ENCODE measurements around the gene MFSD1.

MFSD1 gene

DNA sequence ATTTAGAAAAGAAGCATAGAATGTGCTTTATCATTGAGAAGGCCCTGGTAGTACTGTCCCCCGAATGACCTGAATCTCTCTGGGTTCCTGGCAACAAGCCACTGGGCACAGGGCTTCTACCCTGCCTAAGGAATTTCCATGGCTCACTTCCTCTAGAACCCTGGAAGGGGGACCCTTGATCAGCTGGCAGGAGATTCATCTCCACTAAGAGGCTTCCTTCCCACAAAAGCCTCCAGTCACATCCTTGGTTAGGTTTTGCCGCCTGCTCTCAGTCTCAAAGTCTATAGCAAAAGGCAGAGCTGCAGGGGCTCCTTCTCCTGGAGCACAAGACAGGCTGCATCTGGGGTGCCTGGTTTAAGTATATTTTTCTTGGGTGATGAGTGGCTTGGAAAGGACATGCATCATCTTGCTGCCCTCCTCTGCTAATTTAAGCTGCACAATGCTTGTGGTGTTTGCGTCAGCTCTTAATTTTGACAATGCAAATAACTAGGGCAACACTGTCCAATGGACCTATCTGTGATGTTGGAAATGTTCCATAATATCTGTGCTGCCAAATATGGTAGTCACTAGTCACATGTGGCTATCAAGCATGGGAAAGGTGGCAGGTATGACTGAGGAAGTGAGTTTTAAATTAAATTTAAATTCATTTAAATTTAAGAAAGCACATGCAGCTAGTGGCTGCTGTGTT lies 36.2 kb upstream of the MFSD1 start:
- Histone ChIP-seq H2AFZ (ENCODE audit: low read length) (no peak overlapping the region), H4K20me1 (ENCODE audit: insufficient read depth, low read length, poor library complexity, severe bottlenecking) (no peaks in the 10 kb centered on the region), H3K9me2 (replicated peaks; ENCODE audit: low read depth, low read length) (no peaks in the 10 kb centered on the region), H3K27me3 (ENCODE audit: insufficient read depth, low read length, poor library complexity, severe bottlenecking) (no peaks in the 10 kb centered on the region), H3K9ac (ENCODE audit: low read depth, low read length, poor library complexity, severe bottlenecking) (no peak overlapping the region), H3K4me2 (ENCODE audit: low read depth, low read length, poor library complexity, severe bottlenecking) (no peak overlapping the region), H3F3A (ENCODE audit: low read depth) (no peaks in the 10 kb centered on the region), H3K4me3 (ENCODE audit: low read length, poor library complexity, severe bottlenecking) (no peak overlapping the region), H3K9me3 (ENCODE audit: insufficient read depth, low read depth, low read length) (no peaks in the 10 kb centered on the region), H3K4me1 (ENCODE audit: insufficient read depth, low read length, poor library complexity, severe bottlenecking) (no peaks in the 10 kb centered on the region), H3K79me2 (ENCODE audit: insufficient read depth, low read length) (no peaks in the 10 kb centered on the region), H3K36me3 (ENCODE audit: insufficient read depth, low read length) (no peaks in the 10 kb centered on the region)
- no peak for TF ChIP-seq EZH2phosphoT487 (IDR thresholded peaks at IDR 0.05; ENCODE audit: borderline replicate concordance)
- no peak for TF ChIP-seq CTCF (conservative IDR thresholded peaks at IDR 0.05; ENCODE audit: low read length)

- Histone ChIP-seq H3K79me2 (ENCODE audit: insufficient read depth, low read length) (no peaks in the 10 kb centered on the region), H3K9me3 (ENCODE audit: insufficient read depth, low read depth, low read length) (no peaks in the 10 kb centered on the region), H3K36me3 (ENCODE audit: insufficient read depth, low read length) (no peaks in the 10 kb centered on the region)
Measured at GRCh38 chr3:158766364-158766763, 35.5 kb upstream of the MFSD1 start.

DNA sequence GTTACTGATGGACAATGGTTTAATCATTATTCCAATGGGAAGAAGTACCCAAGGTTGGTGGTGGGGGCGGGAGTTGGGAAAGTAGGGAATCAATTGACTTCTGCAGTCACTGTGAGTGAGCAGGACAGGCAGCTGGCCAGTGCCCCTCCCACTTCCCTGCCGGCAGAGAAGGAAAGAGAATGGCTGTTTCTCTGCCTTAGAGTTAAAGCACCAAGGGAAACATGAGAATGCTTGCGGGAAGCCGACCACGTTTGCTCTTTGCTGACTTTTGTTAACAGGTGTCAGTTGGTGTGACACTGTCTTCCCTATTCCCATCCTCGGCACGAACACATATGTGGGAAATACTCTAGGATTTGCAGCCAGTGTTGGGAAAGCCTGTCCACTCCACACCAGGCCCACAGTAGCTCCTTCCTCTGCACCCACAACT lies 33.5 kb upstream of the MFSD1 start:
- H3K4me1 ChIP-seq (ENCODE audit: insufficient read depth, low read length, poor library complexity, severe bottlenecking) = no peaks in the 10 kb centered on the region
- H3F3A ChIP-seq (ENCODE audit: low read depth) = no peaks in the 10 kb centered on the region
- no peak overlapping the region for H3K4me2 ChIP-seq (ENCODE audit: low read depth, low read length, poor library complexity, severe bottlenecking)
- TF ChIP-seq EZH2phosphoT487 (IDR thresholded peaks at IDR 0.05; ENCODE audit: borderline replicate concordance) (no peak), CTCF (conservative IDR thresholded peaks at IDR 0.05; ENCODE audit: low read length) (no peak)
- no peak overlapping the region for H3K9ac ChIP-seq (ENCODE audit: low read depth, low read length, poor library complexity, severe bottlenecking)
- H3K9me3 ChIP-seq (ENCODE audit: insufficient read depth, low read depth, low read length) = no peaks in the 10 kb centered on the region
- H3K4me3 ChIP-seq (ENCODE audit: low read length, poor library complexity, severe bottlenecking) = no peak overlapping the region
- no peaks in the 10 kb centered on the region for H3K9me2 ChIP-seq (replicated peaks; ENCODE audit: low read depth, low read length)
- no peak overlapping the region for H2AFZ ChIP-seq (ENCODE audit: low read length)
- H3K36me3 ChIP-seq (ENCODE audit: insufficient read depth, low read length) = no peaks in the 10 kb centered on the region
- no peaks in the 10 kb centered on the region for H3K79me2 ChIP-seq (ENCODE audit: insufficient read depth, low read length)
- no peaks in the 10 kb centered on the region for H4K20me1 ChIP-seq (ENCODE audit: insufficient read depth, low read length, poor library complexity, severe bottlenecking)
- no peaks in the 10 kb centered on the region for H3K27me3 ChIP-seq (ENCODE audit: insufficient read depth, low read length, poor library complexity, severe bottlenecking)

More at GRCh38 chr3:158766364-158766763, 35.5 kb upstream of the MFSD1 start:
- no peaks in the 10 kb centered on the region for H3K27me3 ChIP-seq (ENCODE audit: insufficient read depth, low read length, poor library complexity, severe bottlenecking)
- no peaks in the 10 kb centered on the region for H3F3A ChIP-seq (ENCODE audit: low read depth)
- no peak overlapping the region for H3K9ac ChIP-seq (ENCODE audit: low read depth, low read length, poor library complexity, severe bottlenecking)
- no peak for TF ChIP-seq EZH2phosphoT487 (IDR thresholded peaks at IDR 0.05; ENCODE audit: borderline replicate concordance)
- no peak overlapping the region for H3K4me2 ChIP-seq (ENCODE audit: low read depth, low read length, poor library complexity, severe bottlenecking)
- H4K20me1 ChIP-seq (ENCODE audit: insufficient read depth, low read length, poor library complexity, severe bottlenecking) = no peaks in the 10 kb centered on the region
- no peaks in the 10 kb centered on the region for H3K9me2 ChIP-seq (replicated peaks; ENCODE audit: low read depth, low read length)
- no peaks in the 10 kb centered on the region for H3K4me1 ChIP-seq (ENCODE audit: insufficient read depth, low read length, poor library complexity, severe bottlenecking)
- no peak overlapping the region for H2AFZ ChIP-seq (ENCODE audit: low read length)
- H3K4me3 ChIP-seq (ENCODE audit: low read length, poor library complexity, severe bottlenecking) = no peak overlapping the region

Measured in Loucy (cell line).